Esophagus muscularis mucosa (tissue), 4 donors: ENCODE data around the gene TBPL1. TPM values are rescaled to one million over a fixed set of nuclear protein-coding genes. Genes with fewer than 3 reads are reported as not detected.

ENCODE experiments used
- DNase-seq: peaks from one replicate; pipeline ENCODE4 v3.0.0-alpha.2; 2017; ENCODE audit errors: extremely low spot score
- H3K27ac ChIP-seq, 4 donors: fragments of 200-600 bp; sonication (generic); replicated peaks in 1 of 4; 1 replicate in 3 of 4; 2 replicates in 1 of 4; pipeline ENCODE4 v1.5.1; 2016 to 2019; ENCODE audit warnings: mild to moderate bottlenecking in 1 of 4
- H3K27me3 ChIP-seq, 4 donors: fragments of 200-600 bp; sonication (generic); one replicate each; pipeline versions ENCODE4 v1.5.1 to v1.6.0; 2016 to 2019
- H3K36me3 ChIP-seq, 4 donors: fragments of 200-600 bp; sonication (generic); one replicate each; pipeline ENCODE4 v1.5.1; 2016 to 2019
- H3K4me1 ChIP-seq, 4 donors: fragments of 200-600 bp; sonication (generic); one replicate each; pipeline ENCODE4 v1.5.1; 2016 to 2019
- H3K4me3 ChIP-seq, 4 donors: fragments of 200-600 bp; sonication (generic); 1 replicate in 2 of 4; 2 replicates in 2 of 4; pipeline ENCODE4 v1.5.1; 2016 to 2019; ENCODE audit warnings: mild to moderate bottlenecking in 4 of 4, moderate library complexity in 1 of 4
- H3K9me3 ChIP-seq, 4 donors: fragments of 200-600 bp; sonication (generic); 1 replicate in 3 of 4; 2 replicates in 1 of 4; pipeline ENCODE4 v1.5.1; 2016 to 2019
- CTCF ChIP-seq, 3 experiments: fragments of 200-600 bp in 2 of 3; fragments of 450-650 bp in 1 of 3; sonication (generic) in 2 of 3; IDR thresholded peaks; one replicate each; pipeline ENCODE4 v1.5.1; 2017 to 2019; ENCODE audit warnings: antibody characterized with exemption in 3 of 3, mild to moderate bottlenecking in 2 of 3, moderate library complexity in 1 of 3
- EP300 ChIP-seq: sonication (generic); formaldehyde crosslinking; IDR thresholded peaks from one replicate; pipeline ENCODE4 v1.6.1; 2017; ENCODE audit warnings: antibody characterized with exemption
- POLR2A ChIP-seq: fragments of 450-650 bp; IDR thresholded peaks from one replicate; pipeline ENCODE4 v1.6.1; 2017; ENCODE audit warnings: antibody characterized with exemption, moderate library complexity, mild to moderate bottlenecking, low read depth
- POLR2AphosphoS5 ChIP-seq, 2 donors: sonication (generic); formaldehyde crosslinking; IDR thresholded peaks; one replicate each; pipeline ENCODE4 v1.6.1; 2017; ENCODE audit warnings: antibody characterized with exemption in 2 of 2
- WGBS: methylation state at CpG from one replicate; pipeline ENCODE4 v1.1.5; 2018; 5-methylcytosine and 5-hydroxymethylcytosine counted together
- intact Hi-C: fragments of 100-400 bp; cut with DNase I; formaldehyde crosslinking; loops from one replicate; pipeline ENCODE4 v1.15.1; 2023
- total RNA-seq, 4 donors: library from RNA; depleted of rRNA; stranded (reverse); fragments of >200 nt; gene quantifications; one replicate each; pipeline versions ENCODE4 v1.1.0 to v1.2.1, GENCODE V29; 2016

Gene TBPL1
- total RNA-seq = 10 to 100 TPM in 3 of 4 donors, 1 to 10 TPM in 1; 8.8 to 23.4 (median 17.8) TPM

- under 1% methylated on average over 31 of the region's 64 CpGs for WGBS
- H3K4me1 ChIP-seq = peaks cover 22 to 35% (median 32%) of the 10 kb centered on the region in 4 donors
- intact Hi-C loops = no loop called here
- peak; percentile 98 for DNase-seq
- H3K36me3 ChIP-seq = no peaks in the 10 kb centered on the region
- TF ChIP-seq CTCF (IDR thresholded peaks at IDR 0.05) (peak in 1 of 3 experiments; percentile 14), POLR2A (peak; percentile 46), POLR2AphosphoS5 (IDR thresholded peaks at IDR 0.05) (peak; percentile 88), EP300 (no peak)
- H3K27me3 ChIP-seq = no peaks in the 10 kb centered on the region
- peak within 1 kb of the TSS; percentile 90 to 94 (median 90) for H3K4me3 ChIP-seq
- peak within 1 kb of the TSS; percentile 95 to 99 (median 97) for H3K27ac ChIP-seq
- no peaks in the 10 kb centered on the region for H3K9me3 ChIP-seq
Observed at GRCh38 chr6:133952815-133953633, at the start of gene TBPL1. Gene TBPL1 (plus strand): TSS chr6:133953224. CDS start chr6:133980126, 26,902 bp downstream.

- DNase-seq = no peak
- TF ChIP-seq POLR2A (no peak), CTCF (IDR thresholded peaks at IDR 0.05) (no peak), POLR2AphosphoS5 (IDR thresholded peaks at IDR 0.05) (no peak), EP300 (no peak)
- no peaks in the 10 kb centered on the region for H3K4me1 ChIP-seq
- no peaks in the 10 kb centered on the region for H3K36me3 ChIP-seq
- no peaks in the 10 kb centered on the region for H3K9me3 ChIP-seq
- intact Hi-C loops = no loop called here
- H3K27ac ChIP-seq = no peak overlapping the region
- no peaks in the 10 kb centered on the region for H3K27me3 ChIP-seq
- H3K4me3 ChIP-seq = no peak overlapping the region
- 93% methylated on average over 2 of the region's 2 CpGs for WGBS
Observed at GRCh38 chr6:133903855-133904254, 49.2 kb upstream of the TBPL1 start.

GRCh38 chr6:133906050-133906449 lies 47.0 kb upstream of the TBPL1 start:
- DNase-seq = no peak
- no peaks in the 10 kb centered on the region for H3K4me1 ChIP-seq
- no peak overlapping the region for H3K27ac ChIP-seq
- TF ChIP-seq POLR2AphosphoS5 (IDR thresholded peaks at IDR 0.05) (no peak), CTCF (IDR thresholded peaks at IDR 0.05) (no peak), EP300 (no peak), POLR2A (no peak)
- intact Hi-C loops = no loop called here
- H3K27me3 ChIP-seq = no peaks in the 10 kb centered on the region
- WGBS = 83% methylated on average over 1 of the region's 1 CpG
- H3K36me3 ChIP-seq = no peaks in the 10 kb centered on the region
- H3K9me3 ChIP-seq = no peaks in the 10 kb centered on the region
- no peak overlapping the region for H3K4me3 ChIP-seq

- Histone ChIP-seq H3K4me3 (no peak overlapping the region), H3K27ac (no peak overlapping the region), H3K9me3 (peaks cover 0 to 4% (median 0%) of the 10 kb centered on the region in 4 donors), H3K27me3 (no peaks in the 10 kb centered on the region), H3K36me3 (no peaks in the 10 kb centered on the region), H3K4me1 (peaks cover 0 to 25% (median 15%) of the 10 kb centered on the region in 4 donors)
- 9% methylated on average over 8 of the region's 8 CpGs for WGBS
- TF ChIP-seq POLR2A = no peak
- TF ChIP-seq EP300 = no peak
- peak; percentile 86 to 87 (median 86) for TF ChIP-seq CTCF (IDR thresholded peaks at IDR 0.05)
- peak in 1 of 2 donors; percentile 62 for TF ChIP-seq POLR2AphosphoS5 (IDR thresholded peaks at IDR 0.05)
- peak; percentile 97 for DNase-seq
- intact Hi-C loops = loop anchor here (1.0 to 5.0 kb wide), 3 partner anchors 64 to 347 kb away; no protein-coding TSS in a partner anchor
Observed at GRCh38 chr6:133916650-133917151, 36.3 kb upstream of the TBPL1 start.
